Measurements from ENCODE around the gene LRRC2.

- TF ChIP-seq CTCF (IDR thresholded peaks at IDR 0.05 in 2 of 3, conservative IDR thresholded peaks at IDR 0.05 in 1 of 3; ENCODE audit: insufficient read depth in 2 of 3, low read depth in 1 of 3, low read length in 3 of 3) = no peak
- TF ChIP-seq FIP1L1 (IDR thresholded peaks at IDR 0.05; ENCODE audit: low read depth, low read length, poor library complexity, severe bottlenecking) = no peak
- TF ChIP-seq NFYB (IDR thresholded peaks at IDR 0.05; ENCODE audit: extremely low read depth, insufficient read length) = no peak
- TF ChIP-seq, protein P1, sequence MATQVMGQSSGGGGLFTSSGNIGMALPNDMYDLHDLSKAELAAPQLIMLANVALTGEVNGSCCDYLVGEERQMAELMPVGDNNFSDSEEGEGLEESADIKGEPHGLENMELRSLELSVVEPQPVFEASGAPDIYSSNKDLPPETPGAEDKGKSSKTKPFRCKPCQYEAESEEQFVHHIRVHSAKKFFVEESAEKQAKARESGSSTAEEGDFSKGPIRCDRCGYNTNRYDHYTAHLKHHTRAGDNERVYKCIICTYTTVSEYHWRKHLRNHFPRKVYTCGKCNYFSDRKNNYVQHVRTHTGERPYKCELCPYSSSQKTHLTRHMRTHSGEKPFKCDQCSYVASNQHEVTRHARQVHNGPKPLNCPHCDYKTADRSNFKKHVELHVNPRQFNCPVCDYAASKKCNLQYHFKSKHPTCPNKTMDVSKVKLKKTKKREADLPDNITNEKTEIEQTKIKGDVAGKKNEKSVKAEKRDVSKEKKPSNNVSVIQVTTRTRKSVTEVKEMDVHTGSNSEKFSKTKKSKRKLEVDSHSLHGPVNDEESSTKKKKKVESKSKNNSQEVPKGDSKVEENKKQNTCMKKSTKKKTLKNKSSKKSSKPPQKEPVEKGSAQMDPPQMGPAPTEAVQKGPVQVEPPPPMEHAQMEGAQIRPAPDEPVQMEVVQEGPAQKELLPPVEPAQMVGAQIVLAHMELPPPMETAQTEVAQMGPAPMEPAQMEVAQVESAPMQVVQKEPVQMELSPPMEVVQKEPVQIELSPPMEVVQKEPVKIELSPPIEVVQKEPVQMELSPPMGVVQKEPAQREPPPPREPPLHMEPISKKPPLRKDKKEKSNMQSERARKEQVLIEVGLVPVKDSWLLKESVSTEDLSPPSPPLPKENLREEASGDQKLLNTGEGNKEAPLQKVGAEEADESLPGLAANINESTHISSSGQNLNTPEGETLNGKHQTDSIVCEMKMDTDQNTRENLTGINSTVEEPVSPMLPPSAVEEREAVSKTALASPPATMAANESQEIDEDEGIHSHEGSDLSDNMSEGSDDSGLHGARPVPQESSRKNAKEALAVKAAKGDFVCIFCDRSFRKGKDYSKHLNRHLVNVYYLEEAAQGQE (IDR thresholded peaks at IDR 0.05; ENCODE audit: borderline replicate concordance) = no peak
- TF ChIP-seq, protein P1 (CRISPR knock-in tag; IDR thresholded peaks at IDR 0.05; ENCODE audit: low read depth) = no peak
- no peak for TF ChIP-seq KDM5B (IDR thresholded peaks at IDR 0.05; ENCODE audit: insufficient replicate concordance, low read depth, low read length)
- no peak for TF ChIP-seq NCOR1 (IDR thresholded peaks at IDR 0.05)
- no peak for TF ChIP-seq SP1 (CRISPR knock-in tag; IDR thresholded peaks at IDR 0.05)
- TF ChIP-seq, protein P2, sequence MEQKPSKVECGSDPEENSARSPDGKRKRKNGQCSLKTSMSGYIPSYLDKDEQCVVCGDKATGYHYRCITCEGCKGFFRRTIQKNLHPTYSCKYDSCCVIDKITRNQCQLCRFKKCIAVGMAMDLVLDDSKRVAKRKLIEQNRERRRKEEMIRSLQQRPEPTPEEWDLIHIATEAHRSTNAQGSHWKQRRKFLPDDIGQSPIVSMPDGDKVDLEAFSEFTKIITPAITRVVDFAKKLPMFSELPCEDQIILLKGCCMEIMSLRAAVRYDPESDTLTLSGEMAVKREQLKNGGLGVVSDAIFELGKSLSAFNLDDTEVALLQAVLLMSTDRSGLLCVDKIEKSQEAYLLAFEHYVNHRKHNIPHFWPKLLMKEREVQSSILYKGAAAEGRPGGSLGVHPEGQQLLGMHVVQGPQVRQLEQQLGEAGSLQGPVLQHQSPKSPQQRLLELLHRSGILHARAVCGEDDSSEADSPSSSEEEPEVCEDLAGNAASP (IDR thresholded peaks at IDR 0.05) = no peak
- TF ChIP-seq TCF7 (IDR thresholded peaks at IDR 0.05; ENCODE audit: borderline replicate concordance) = no peak
- TF ChIP-seq POLR2A (conservative IDR thresholded peaks at IDR 0.05) = no peak
- TF ChIP-seq ZFP36 (IDR thresholded peaks at IDR 0.05; ENCODE audit: low read depth, low read length, partially characterized antibody) = no peak
- no peak for TF ChIP-seq SMARCB1 (IDR thresholded peaks at IDR 0.05; ENCODE audit: insufficient read length, low read depth)
Observed at GRCh38 chr3:46609212-46609721, 43.2 kb upstream of the LRRC2 start.
